Transverse colon (tissue), 3 donors: ENCODE results near the gene SPOCK2.

Experiments
- CTCF ChIP-seq, 5 experiments: fragments of 200-600 bp in 3 of 5; fragments of 450-650 bp in 2 of 5; sonication (generic) in 3 of 5; IDR thresholded peaks; 1 replicate in 2 of 5; 2 replicates in 3 of 5; pipeline ENCODE4 v1.5.1; 2016 to 2017; ENCODE audit warnings: antibody characterized with exemption in 5 of 5, inconsistent platforms in 3 of 5, mild to moderate bottlenecking in 2 of 5, moderate library complexity in 1 of 5
- EP300 ChIP-seq: sonication (generic); formaldehyde crosslinking; IDR thresholded peaks from one replicate; pipeline ENCODE4 v1.6.1; 2017; ENCODE audit warnings: antibody characterized with exemption, low read depth

DNA sequence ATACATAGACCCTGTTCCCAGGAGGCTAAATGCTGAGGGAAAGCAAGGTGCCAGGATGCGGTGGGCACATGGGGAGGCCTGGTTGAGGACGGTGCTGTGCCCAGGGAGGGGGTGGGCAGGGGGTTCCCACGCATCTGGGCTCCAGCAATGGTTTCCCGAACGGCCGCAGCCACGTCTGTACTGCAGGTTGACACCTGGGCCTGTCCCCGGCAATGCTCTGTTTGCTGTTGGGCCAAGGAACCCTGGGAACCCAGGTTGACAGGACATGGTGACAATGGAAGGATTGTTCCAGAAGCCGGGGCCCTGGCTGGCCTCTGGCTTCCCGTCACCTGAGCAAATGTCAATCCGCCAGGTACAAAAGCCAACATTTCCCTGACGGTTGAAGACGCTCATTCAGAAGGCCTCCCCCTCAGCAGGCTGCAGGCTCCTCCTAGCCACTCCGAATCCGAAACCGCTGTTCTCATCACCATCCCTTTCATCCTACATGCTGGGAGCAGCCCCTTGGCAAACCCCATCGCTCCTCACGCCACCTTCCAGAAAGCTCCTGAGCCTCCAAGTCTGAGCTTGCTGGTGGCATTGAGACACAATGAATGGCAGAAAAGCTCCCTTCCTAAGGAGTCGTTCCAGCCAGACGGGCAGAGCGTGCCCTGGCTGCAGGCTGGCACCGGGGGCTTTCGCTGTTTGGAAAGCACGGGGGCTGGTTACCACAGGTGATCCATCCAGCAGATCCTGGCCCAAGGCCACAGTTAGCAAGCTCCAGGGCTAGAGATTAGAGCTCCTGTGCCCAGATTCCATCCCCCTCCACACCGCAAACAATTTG lies 31.2 kb downstream of the SPOCK2 start:
- TF ChIP-seq CTCF (IDR thresholded peaks at IDR 0.05) (no peak), EP300 (no peak)
